NOMO-1 (cell line): ENCODE data around the gene EFCAB9.
A peak's percentile ranks its signal among the peaks of the same experiment; 100 is the strongest.
"Not testable (repeated sequence)": the region's sequence is repeated elsewhere in the genome, so short reads cannot be mapped to it uniquely, and the experiment has no call there.

ENCODE experiments used
- DNase-seq, 2 experiments: peaks; one replicate each; lab custom pipeline; 2025; ENCODE audit not compliant: unreplicated experiment in 2 of 2; lab: John Stamatoyannopoulos, UW

EFCAB9 gene

DNA sequence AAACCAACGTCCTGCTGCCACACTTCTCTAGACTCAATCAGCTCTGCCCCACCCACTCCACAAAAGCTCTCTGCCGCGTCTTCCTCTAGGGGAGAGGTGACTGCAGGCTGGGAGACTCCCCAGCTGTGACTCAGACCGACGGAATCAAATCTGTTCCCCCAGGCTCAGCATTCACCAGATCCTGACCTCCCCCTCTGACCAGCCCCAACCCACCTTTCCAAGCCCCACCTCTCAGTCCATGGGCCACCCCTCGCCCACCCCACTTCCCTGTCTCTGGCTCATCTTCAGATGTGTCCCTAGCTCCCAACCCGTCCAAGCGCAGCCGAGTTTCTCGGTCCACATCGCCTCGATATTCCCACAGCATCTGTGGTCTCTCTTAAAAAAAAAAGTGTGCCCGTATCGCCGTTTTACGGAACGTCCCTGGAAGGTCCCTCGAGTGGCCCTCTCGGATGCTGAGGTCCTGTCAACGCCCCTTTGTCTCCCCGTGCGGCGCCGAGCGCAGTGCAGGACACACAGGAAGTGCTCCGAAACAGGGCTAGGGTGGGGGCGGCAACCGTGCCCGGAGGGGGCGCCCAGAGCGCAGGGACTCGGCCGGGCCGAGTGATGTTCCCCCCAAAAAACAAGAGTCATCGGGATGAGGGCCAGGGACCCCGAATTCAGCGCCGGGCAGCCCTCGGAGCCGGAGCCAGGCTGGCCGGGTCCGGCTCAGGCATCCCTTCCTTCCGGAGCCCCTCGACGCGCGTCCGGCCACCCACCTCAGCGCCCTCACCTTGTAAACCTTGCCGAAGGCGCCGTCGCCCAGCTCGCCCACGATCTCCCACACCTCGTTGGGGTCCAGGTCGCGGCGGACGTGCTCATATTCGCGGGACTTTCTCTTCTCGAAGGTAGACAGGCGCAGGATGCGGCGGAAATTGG is 6.6 kb upstream of the EFCAB9 start:
- peak; percentile 55 to 68 for DNase-seq

DNA sequence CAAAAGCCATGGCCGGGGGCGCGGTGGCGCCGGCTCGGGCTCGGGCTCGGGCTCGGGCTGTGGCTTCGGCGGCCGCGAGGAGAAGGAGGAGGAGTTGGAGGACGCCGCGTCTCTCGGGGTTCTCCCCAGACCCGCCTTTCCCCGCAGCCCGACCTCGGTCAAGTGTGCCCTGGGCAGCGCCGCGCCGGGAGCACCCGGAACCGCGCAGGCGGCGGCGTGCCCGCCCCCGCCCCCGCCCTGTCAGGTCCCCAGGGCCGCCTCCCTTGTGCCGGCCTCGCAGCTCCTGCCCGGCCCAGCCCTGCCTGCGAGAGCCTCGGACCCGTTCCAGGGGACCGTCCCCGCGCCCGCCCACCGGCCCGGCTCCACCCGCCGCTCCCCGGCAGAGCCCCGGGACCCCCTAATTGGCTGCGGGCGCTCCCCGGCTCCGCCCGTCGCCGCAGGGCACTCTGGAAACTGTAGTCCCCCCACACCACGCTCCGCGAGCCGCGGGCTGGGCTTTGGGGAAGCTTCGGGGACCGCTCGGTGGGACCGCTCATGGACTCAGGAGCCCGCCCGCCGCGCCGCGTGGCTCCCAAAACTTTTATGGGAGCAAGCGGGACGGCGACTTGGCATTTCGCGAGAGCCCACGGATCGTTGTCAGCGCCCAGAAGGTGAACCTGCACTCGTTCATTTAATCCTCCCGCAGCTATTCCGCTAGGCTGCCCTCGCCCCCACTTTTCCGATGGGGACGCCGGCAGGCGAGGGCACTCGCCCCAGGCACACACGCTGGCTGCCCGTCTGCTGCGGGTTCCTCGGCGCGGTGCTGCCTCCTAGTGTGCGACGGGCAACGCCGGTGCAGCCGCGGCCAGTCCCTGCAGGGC is 5.7 kb upstream of the EFCAB9 start, which contains the start of gene STK10:
STK10 (minus strand) TSS at position 192 of the 860 bp plus-strand sequence; CDS start at position 10, 182 bp downstream.
- DNase-seq, result peak; percentile 89 to 94

DNA sequence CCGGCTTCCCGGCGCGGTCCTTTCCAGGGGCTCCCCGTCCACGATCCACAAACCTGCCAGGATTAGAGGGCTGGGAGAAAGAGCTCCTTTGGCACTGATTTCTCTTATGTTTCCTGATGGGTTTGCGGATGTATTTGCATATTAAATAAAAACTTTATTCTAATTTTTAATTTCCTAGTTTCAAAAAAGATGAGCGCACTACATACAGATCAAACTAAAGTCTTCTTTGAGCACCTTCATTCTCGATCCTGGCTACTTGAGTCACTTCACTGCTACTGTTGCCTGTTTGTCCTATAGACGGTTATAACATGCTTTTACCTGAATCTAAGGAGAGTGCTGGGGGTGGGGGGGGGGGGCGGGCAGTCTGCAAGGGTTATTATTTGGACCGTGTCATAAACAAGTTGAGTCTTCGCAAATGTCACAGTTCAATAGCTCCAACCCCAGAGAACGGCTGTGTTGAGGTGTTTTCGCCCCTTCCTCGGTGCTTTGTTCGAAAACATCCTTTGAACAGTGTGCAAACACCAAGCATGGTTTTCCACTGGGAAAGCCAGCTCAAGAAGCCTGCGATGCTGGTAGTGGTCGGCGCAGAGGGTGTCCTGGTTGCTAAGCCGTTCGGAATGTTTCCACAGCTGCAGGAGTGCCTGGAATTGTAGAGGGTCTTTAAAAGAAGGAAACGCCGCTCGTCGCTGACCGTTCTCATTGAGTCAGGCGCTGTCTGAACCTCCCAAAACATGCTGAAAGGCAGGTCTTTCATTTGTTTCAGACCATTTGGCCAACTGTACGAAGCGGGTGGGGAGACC is 4.9 kb upstream of the EFCAB9 start:
- DNase-seq, result no peak

DNA sequence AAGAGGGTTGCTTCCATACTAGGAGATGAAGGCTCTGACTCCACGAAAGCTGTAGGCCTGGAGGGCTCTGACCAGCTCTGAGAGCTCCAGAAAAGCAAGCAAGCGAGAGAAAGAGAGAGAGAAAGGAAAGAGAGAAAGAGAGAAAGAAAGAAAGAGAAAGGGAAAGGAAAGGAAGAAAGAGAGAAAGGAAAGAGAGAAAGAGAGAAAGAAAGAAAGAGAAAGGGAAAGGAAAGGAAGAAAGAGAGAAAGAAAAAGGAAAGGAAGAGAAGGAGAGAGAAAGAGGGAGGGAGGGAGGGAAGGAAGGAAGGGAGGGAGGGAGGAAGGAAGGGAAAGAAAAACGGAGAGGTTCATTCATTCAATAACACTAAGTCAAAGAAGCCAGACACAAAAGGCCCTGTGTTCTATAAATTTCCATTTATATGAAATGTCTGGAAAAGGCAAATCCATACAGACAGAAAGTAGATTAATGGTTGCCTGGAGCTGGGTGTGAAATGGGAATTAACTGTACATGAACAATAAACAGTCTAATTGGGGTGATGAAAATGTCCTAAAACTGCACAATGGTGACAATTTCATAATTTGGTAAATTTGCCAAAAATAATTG is 4.2 kb upstream of the EFCAB9 start:
- DNase-seq, result no peak

DNA sequence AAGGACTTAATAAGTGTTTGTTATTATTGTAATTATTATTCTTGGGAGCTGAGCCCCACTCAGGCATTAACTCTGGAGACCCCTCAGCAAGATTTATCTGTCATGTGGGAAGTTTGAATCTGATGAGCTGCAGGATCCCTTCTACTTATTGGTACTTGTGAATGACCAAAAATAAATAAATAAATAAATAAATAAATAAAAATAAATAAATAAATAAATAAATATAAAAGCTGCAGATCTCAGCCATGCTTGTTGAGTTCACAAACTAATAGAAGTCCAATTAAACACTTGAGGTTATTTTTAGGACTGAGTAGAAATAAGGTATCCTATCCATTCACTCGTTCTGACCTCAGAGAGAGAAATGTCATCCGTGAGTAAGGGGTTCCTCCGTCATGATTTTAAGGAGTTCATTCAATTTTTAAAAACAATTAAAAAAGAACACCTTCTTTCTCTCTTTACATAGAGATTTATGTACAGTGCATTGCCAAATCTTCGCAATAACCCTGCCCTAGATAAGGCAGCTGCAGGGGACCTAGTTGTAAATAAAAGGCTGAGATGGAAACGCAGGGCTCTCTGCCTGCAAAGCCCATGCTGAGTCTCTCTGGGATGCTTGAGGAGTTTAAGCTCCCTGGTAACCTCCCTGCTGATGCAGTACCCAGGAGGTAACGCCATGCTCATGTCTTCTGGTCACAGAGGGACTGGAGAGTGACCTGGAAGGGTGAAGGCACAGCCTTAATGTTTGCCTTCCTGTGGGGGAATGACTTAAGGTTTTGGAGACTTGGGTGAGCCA is 1.2 kb downstream of the EFCAB9 start:
- no peak for DNase-seq

DNA sequence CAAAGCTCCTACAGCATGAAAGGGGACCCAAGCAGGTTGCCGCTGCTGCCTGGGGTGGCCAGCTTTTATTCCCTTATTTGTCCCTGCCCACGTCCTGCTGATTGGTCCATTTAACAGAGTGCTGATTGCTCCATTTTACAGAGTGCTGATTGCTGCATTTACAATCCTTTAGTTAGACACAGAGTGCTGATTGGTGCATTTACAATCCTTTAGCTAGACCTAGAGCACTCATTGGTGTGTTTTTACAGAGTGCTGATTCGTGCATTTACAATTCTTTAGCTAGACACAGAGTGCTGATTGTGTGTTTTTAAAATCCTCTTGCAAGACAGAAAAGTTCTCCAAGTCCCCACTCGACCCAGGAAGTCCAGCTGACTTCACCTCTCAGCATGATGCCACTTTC is 3.8 kb downstream of the EFCAB9 start:
- not testable (repeated sequence) for DNase-seq

DNA sequence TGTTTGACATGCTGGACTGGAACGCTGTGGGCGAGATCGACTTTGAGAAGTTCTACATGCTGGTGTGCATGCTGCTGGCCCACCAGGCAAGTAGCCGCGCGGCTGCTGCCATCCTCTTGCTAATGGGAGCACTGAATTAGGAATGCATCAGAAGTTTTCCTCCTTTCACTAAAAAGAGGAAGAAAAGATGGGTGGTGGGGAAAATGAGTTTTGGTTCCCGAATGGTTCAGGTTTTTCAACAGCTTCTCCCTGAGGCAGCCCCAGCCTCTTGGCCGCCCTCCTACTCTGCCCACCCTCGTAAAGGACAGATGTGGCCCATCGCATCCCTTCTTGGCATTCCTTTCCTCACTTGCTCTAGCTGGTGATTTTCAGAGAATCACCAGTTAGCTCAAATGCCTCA is 5.5 kb downstream of the EFCAB9 start:
- no peak for DNase-seq

DNA sequence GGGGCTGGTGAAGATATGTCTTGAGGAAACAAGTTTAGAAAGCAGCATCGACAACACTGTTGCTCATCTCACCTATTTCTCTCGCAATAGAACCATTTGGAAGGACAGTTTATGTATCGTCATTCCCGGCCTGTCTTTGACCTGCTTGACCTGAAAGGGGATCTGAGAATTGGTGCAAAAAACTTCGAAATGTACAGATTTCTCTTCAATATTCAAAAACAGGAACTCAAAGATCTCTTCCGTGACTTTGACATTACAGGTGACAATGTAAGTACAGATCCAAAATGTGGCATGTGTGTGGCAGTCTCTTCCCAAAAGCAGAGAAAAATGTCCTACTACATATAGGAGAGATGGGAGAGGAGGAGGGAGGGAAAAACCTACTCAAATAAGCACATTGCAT is 6.5 kb downstream of the EFCAB9 start:
- peak in 1 of 2 experiments; percentile 50 for DNase-seq

DNA sequence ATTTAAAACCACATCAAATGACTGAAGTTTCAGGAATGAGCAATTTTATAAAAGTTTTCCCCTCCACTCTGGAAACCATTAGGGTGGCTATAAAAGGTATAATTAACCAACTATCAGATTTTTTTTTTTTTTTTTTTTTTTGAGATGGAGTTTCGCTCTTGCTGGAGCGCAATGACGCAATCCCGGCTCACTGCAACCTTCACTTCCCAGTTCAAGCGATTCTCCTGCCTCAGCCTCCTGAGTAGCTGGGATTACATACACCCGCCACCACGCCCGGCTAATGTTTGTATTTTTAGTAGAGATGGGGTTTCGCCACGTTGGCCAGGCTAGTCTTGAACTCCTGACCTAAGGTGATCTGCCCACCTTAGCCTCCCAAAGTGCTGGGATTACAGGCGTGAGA is 12.0 kb downstream of the EFCAB9 start:
- DNase-seq, result not testable (repeated sequence)

DNA sequence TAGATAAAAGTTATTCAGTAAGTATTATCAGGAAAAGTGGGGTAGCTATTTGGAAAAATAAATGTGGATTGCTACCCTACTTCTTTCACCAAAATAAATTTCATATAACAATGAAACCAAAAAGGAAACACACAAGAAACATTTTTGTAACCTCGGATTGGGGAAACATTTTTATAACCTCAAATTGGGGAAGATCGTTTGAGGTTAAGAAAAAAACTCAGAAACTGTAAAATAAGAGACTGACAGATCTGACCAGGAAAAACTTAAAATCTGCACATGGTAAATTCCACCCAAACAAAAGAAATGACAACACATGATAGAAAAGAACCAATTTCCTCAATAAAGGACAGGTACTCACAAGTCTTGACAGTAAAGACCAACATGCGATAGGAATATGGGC is 13.5 kb downstream of the EFCAB9 start:
- peak; percentile 13 to 65 for DNase-seq

DNA sequence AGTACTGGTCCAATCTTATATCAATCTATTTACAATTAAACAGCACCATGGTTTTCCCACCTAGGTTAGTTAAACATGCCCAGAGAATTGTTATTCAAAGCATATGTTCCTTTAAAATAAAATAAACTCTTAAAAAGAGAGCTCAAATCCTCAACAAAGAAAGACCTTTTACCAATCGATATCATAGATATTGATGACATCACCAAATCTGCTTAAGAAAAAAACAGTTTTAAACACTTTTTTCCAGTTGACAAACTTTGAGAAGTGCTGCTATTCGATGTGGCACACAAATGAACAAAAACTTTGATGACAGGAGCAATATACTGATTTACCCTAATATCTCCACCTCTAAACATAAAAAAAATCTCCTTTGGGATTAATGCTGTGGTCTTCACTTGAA is 15.7 kb downstream of the EFCAB9 start:
- no peak for DNase-seq

DNA sequence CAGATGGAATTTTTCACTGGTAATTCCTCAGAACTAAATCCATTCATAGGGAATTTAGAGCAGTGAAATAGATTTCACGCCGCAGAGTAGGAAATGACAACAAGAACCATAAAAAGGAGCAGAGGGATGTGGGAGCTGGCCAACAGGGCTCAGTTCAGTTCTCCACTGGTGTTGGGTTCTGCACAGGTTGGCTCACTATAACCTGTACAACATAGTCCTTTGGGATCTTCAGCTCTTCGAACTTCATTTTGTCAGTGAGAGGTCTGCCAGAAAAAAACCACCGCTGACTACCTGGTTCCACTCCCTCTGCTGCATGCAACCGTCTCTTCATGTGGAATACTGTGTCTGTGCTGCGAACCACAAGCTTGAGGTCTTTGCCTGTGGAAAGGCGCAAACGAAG is 17.7 kb downstream of the EFCAB9 start:
- DNase-seq, result no peak

DNA sequence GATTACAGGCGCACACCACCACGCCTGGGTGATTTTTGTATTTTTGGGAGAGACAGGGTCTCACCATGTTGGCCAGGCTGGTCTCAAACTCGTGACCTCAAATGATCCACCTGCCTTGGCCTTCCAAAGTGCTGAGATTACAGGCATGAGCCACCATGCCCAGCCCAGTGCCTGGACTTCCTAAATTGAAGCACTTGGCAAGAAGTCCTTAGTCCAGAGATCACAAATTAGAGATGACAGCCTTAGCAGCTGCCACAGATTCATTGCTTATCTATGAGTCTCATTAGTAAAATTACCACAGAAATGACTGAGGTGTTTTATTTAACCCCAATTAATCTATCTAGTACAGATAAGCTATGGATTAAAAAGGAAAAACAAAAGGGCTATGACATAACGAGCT is 19.2 kb downstream of the EFCAB9 start:
- DNase-seq, result no peak

DNA sequence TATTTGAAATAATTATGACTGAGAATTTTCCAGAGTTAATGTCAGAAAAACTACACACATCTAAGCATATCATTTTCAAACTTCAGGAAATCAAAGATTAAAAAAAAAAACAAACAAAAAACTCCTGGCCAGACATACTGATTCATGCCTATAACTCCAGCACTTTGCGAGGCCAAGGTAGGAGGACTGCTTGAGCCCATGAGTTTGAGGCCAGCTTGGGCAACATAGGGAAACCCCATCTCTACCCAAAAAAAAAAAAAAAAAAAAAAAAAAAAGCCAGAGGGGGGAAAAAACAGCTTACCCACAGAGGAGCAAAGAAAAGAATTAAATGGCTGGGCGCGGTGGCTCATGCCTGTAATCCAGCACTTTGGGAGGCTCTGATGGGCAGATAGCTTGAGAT is 22.4 kb downstream of the EFCAB9 start:
- no peak for DNase-seq

DNA sequence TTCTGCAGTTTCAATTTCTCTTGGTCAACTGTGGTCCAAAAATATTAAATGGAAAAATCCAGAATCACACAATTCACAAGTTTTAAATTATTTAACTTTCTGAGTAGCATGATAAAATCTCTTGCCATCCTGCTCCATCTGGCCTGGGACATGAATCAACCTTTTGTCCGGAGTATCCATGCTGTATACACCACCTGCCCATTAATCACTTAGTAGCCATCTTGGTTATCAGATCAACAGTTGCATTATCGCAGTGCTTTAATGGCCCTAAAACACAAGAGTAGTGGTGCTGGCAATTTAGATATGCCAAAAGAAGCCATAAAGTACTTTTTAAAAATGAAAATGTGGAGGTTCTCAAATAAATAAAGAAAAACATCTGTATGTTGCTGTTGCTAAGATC is 25.3 kb downstream of the EFCAB9 start:
- DNase-seq, result no peak

DNA sequence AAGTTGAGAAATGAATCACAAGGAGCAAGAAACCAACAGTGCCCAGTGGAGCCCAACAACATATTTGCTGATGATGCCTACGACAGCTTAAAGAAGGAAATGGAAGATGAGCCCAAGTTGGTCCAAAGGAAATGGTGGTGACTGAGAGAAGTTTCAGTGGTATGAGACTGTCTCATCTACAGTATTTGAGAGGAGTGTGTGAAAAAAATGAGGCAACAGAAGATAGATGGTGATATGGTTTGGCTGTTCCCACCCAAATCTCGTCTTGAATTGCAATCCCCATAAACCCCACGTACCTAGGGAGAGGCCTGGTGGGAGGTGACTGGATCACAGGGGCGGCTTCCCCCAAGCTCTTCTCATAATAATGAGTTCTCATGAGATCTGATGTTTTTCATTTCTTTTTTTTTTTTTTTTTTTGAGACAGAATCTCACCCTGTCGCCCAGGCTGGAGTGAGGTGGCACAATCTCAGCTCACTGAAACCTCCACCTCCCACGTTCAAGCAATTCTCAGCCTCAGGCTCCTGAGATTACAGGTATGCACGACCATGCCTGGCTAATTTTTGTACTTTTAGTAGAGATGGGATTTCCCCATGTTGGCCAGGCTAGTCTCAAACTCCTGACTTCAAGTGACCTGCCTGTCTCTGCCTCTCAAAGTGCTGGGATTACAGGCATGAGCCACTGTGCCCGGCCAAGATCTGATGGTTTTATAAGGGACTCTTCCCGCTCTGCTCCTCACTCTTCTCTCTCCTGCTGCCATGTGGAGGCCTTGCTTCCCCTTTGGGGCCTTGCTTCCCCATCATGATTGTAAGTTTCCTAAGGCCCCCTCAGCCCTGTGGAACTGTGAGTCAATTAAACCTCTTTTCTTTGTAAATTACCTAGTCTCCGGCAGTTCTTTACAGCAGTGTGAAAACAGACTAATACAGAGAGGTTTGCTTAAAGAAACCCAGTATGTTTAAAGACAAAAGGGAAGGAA is 30.2 kb downstream of the EFCAB9 start:
- no peak for DNase-seq

DNA sequence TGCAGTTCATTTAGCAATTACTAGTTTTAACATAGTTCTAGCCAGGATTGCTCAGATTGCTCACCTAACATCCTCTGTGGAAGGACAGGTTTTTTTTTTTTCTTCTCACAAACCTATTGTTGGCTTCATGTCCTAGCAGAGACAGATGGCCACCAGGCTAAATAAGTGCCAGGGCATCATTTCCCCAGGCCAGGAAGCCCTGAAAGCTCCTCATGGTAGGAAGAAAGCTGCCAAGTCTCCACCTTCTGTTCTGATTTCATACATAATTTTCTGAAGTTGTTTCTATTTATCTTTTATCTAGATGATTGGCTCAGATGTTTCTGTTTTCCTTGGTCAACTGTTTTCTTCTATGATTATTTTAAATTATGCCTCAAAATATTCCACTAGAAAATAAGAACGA is 31.0 kb downstream of the EFCAB9 start:
- no peak for DNase-seq

DNA sequence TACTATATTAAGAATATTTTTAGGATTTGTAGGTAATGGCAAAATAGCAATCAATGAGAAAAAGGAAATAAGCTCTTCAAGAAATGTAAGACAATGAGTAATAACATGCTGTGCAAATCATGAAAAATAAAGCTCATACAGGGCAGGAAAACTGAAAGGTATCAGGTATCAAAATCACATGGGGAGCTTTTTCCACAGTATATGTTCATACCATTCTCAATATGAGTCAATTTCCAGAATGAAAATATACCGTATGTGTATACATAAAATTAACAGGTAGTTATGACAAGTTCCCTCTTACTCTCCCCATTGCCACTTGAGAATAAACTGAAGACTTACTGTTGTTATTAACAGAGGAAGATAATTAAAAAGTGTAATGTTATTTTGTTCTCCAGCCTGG is 35.9 kb downstream of the EFCAB9 start:
- no peak for DNase-seq

DNA sequence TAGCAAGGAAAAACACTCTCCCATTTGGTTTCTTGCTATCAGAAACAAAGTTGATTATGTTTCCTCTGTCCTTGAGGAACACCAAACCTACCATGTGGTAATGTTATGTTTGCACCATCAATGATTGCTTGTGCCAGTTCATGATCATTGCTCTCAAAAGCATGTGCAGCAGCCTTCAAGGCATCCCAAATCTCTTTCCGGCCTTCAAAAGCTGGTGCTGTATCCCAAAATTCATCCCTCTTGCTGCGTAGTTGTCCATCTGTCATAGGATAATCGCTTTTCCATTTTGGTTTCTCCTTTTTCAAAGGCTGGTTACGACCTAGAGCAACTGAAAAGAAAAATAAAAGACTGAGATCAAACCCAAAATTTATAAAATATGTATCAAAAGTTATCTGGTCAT is 40.1 kb downstream of the EFCAB9 start:
- DNase-seq, result no peak
